Ovary (tissue), 9 donors: ENCODE results near the gene LIPC. TPM values are rescaled to one million over a fixed set of nuclear protein-coding genes. Genes with fewer than 3 reads are reported as not detected.

Experiments used
- DNase-seq, 5 donors: peaks; one replicate each; pipeline ENCODE4 v3.0.0-alpha.2; 2019 to 2020
- H3K27ac ChIP-seq, 2 donors: fragments of 200-600 bp; one replicate each; pipeline versions ENCODE4 v1.5.1 to v1.8.0; 2019 to 2022
- H3K27me3 ChIP-seq: fragments of 200-600 bp; one replicate; pipeline ENCODE4 v1.8.0; 2022
- H3K36me3 ChIP-seq: fragments of 200-600 bp; sonication (generic); one replicate; pipeline ENCODE4 v1.5.1; 2019
- H3K4me1 ChIP-seq: one replicate; pipeline ENCODE4 v1.8.1; 2013; ENCODE audit warnings: mild to moderate bottlenecking, moderate library complexity; ENCODE audit not compliant: insufficient read depth
- H3K4me3 ChIP-seq: fragments of 200-600 bp; sonication (generic); one replicate; pipeline ENCODE4 v1.5.1; 2017
- H3K9me3 ChIP-seq, 2 donors: fragments of 200-600 bp in 1 of 2; sonication (generic) in 1 of 2; one replicate each; pipeline versions ENCODE4 v1.5.1 to v1.8.1; 2013 to 2019; ENCODE audit warnings: mild to moderate bottlenecking in 1 of 2, moderate library complexity in 1 of 2
- CTCF ChIP-seq, 3 donors: fragments of 450-650 bp in 2 of 3; fragments of 200-600 bp in 1 of 3; IDR thresholded peaks; one replicate each; pipeline versions ENCODE4 v1.5.1 to v1.8.0; 2016 to 2022; ENCODE audit warnings: antibody characterized with exemption in 3 of 3, mild to moderate bottlenecking in 1 of 3
- EP300 ChIP-seq: sonication (generic); formaldehyde crosslinking; IDR thresholded peaks from one replicate; pipeline ENCODE4 v1.6.1; 2017; ENCODE audit warnings: antibody characterized with exemption
- POLR2A ChIP-seq: fragments of 450-650 bp; IDR thresholded peaks from one replicate; pipeline ENCODE4 v1.6.1; 2017; ENCODE audit warnings: antibody characterized with exemption, mild to moderate bottlenecking, moderate library complexity
- whole genome bisulfite sequencing, 3 donors: extraction: QIAGEN DNeasy Blood & Tissue Kit in 1 of 3; methylation state at CpG; one replicate each; pipeline versions ENCODE4 v1.1.5 to v1.1.7; 2013 to 2017; 5-methylcytosine and 5-hydroxymethylcytosine counted together
- intact Hi-C, 4 donors: fragments of 100-400 bp; cut with DNase I; formaldehyde crosslinking; loops; one replicate each; pipeline versions ENCODE4 v1.11.0 to v1.15.1; 2022 to 2023
- polyA plus RNA-seq, 2 donors: library from polyadenylated mRNA; stranded (reverse); fragments of 200-250 nt in 1 of 2; fragments of 350-450 nt in 1 of 2; fragmentation: Illumina TruSeq in 1 of 2; extraction: RNeasy Lipid Tissue Mini Kit (QIAGEN cat#74804) in 1 of 2; gene quantifications; one replicate each; pipeline ENCODE4 v1.2.3, GENCODE V29; 2013 to 2014
- total RNA-seq, 7 donors: library from RNA; depleted of rRNA in 2 of 7; stranded (reverse); fragments of >200 nt in 2 of 7; fragmentation: NEBNext Ultra II Directional in 3 of 7; extraction: Animal tissue kit (Norgen Biotek cat#: 25700) in 3 of 7; gene quantifications; one replicate each; pipeline versions ENCODE4 v1.1.0 to v1.2.4, GENCODE V29; 2016 to 2023
- donor health status: DM: no; HTN: no; CAD: no; lungs with moderate emphysema.
- donor health status: DM: no; HTN: no; CAD: no.
- donor health status: Bipolar disorder and iron deficiency.
- donor health status: DM: yes; HTN: yes; CAD: no.
- donor health status: DM: no; HTN: no; CAD: no.
- donor health status: DM: yes; HTN: yes; CAD: no.

The LIPC gene
- total and polyA plus RNA-seq, 9 donors: 0.28 to 1.1 (median 0.72) TPM

- Histone ChIP-seq H3K27me3 (no peaks in the 10 kb centered on the region), H3K4me1 (peaks cover 2% of the 10 kb centered on the region), H3K9me3 (no peaks in the 10 kb centered on the region), H3K27ac (no peak overlapping the region), H3K4me3 (no peak overlapping the region), H3K36me3 (no peaks in the 10 kb centered on the region)
- WGBS, 3 donors: 94 to 98% (median 96%) methylated on average over 4 of the region's 4 CpGs
- intact Hi-C loops: no loop called here
- TF ChIP-seq CTCF (IDR thresholded peaks at IDR 0.05): no peak
- TF ChIP-seq POLR2A: no peak
- no peak for TF ChIP-seq EP300
- DNase-seq: no peak
Measured at GRCh38 chr15:58443308-58443707, 11.5 kb downstream of the LIPC start.

- WGBS, 3 donors: 79 to 93% (median 90%) methylated on average over 7 of the region's 7 CpGs
- intact Hi-C loops: no loop called here
- Histone ChIP-seq H3K4me3 (no peak overlapping the region), H3K27me3 (no peaks in the 10 kb centered on the region), H3K36me3 (no peaks in the 10 kb centered on the region), H3K27ac (no peak overlapping the region), H3K4me1 (peaks cover 2% of the 10 kb centered on the region), H3K9me3 (no peaks in the 10 kb centered on the region)
- TF ChIP-seq POLR2A: no peak
- no peak for TF ChIP-seq CTCF (IDR thresholded peaks at IDR 0.05)
- no peak for TF ChIP-seq EP300
- DNase-seq: no peak
Measured at GRCh38 chr15:58444056-58444455, 12.3 kb downstream of the LIPC start.

- intact Hi-C loops: no loop called here
- no peaks in the 10 kb centered on the region for H3K27me3 ChIP-seq
- H3K9me3 ChIP-seq: no peaks in the 10 kb centered on the region
- 84 to 94% (median 86%) methylated on average over 11 of the region's 11 CpGs for WGBS, 3 donors
- H3K4me3 ChIP-seq: no peak overlapping the region
- no peak for DNase-seq
- TF ChIP-seq EP300 (no peak), CTCF (IDR thresholded peaks at IDR 0.05) (no peak), POLR2A (no peak)
- no peaks in the 10 kb centered on the region for H3K4me1 ChIP-seq
- H3K27ac ChIP-seq: no peak overlapping the region
- H3K36me3 ChIP-seq: no peaks in the 10 kb centered on the region
Measured at GRCh38 chr15:58444658-58445332, 13.0 kb downstream of the LIPC start.

- Histone ChIP-seq H3K36me3 (no peaks in the 10 kb centered on the region), H3K27me3 (no peaks in the 10 kb centered on the region), H3K4me3 (no peak overlapping the region), H3K27ac (no peak overlapping the region), H3K9me3 (no peaks in the 10 kb centered on the region), H3K4me1 (no peaks in the 10 kb centered on the region)
- intact Hi-C loops: no loop called here
- DNase-seq: no peak
- TF ChIP-seq CTCF (IDR thresholded peaks at IDR 0.05) (no peak), EP300 (no peak), POLR2A (no peak)
- 85 to 98% (median 96%) methylated on average over 6 of the region's 6 CpGs for WGBS, 3 donors
Measured at GRCh38 chr15:58445865-58446264, 14.1 kb downstream of the LIPC start.
